Tibial artery (tissue), 4 donors: Measurements from ENCODE around the gene BAIAP2.
"Not testable (repeated sequence)": the region's sequence is repeated elsewhere in the genome, so short reads cannot be mapped to it uniquely, and the experiment has no call there.

ENCODE experiments used
- DNase-seq, 2 donors: peaks; one replicate each; pipeline ENCODE4 v3.0.0-alpha.2; 2019
- H3K27ac ChIP-seq, 2 donors: fragments of 200-600 bp; sonication (generic) in 1 of 2; 1 replicate in 1 of 2; 2 replicates in 1 of 2; pipeline ENCODE4 v1.5.1; 2018 to 2019; ENCODE audit warnings: mild to moderate bottlenecking in 1 of 2
- H3K27me3 ChIP-seq, 2 donors: fragments of 200-600 bp; sonication (generic) in 1 of 2; one replicate each; pipeline versions ENCODE4 v1.5.1 to v1.6.0; 2016 to 2019
- H3K36me3 ChIP-seq, 3 donors: fragments of 200-600 bp; sonication (generic) in 2 of 3; one replicate each; pipeline ENCODE4 v1.5.1; 2016 to 2019; ENCODE audit warnings: mild to moderate bottlenecking in 2 of 3
- H3K4me1 ChIP-seq, 4 donors: fragments of 200-600 bp; sonication (generic) in 2 of 4; 1 replicate in 3 of 4; 2 replicates in 1 of 4; pipeline ENCODE4 v1.5.1; 2016 to 2019
- H3K4me3 ChIP-seq, 2 donors: fragments of 200-600 bp; sonication (generic) in 1 of 2; 1 replicate in 1 of 2; 2 replicates in 1 of 2; pipeline ENCODE4 v1.5.1; 2018 to 2019; ENCODE audit warnings: mild to moderate bottlenecking in 2 of 2
- H3K9me3 ChIP-seq, 3 donors: fragments of 200-600 bp; sonication (generic) in 1 of 3; one replicate each; pipeline ENCODE4 v1.5.1; 2016 to 2019
- CTCF ChIP-seq, 2 experiments: fragments of 200-600 bp in 1 of 2; fragments of 450-650 bp in 1 of 2; IDR thresholded peaks; one replicate each; pipeline ENCODE4 v1.5.1; 2017 to 2019; ENCODE audit warnings: antibody characterized with exemption in 2 of 2, mild to moderate bottlenecking in 1 of 2, moderate library complexity in 1 of 2
- intact Hi-C: fragments of 100-400 bp; cut with DNase I; formaldehyde crosslinking; loops from one replicate; pipeline ENCODE4 v1.15.0; 2023; ENCODE audit warnings: low total_unique reads

The BAIAP2 gene

GRCh38 chr17:81016575-81016974 lies 18.4 kb upstream of the BAIAP2 start:
- Histone ChIP-seq H3K4me1 (peaks cover 0 to 21% (median 17%) of the 10 kb centered on the region in 4 donors), H3K27ac (no peak overlapping the region), H3K4me3 (no peak overlapping the region), H3K27me3 (peaks cover 0 to 4% of the 10 kb centered on the region in 2 donors), H3K9me3 (peaks cover 0 to 2% (median 0%) of the 10 kb centered on the region in 3 donors), H3K36me3 (no peaks in the 10 kb centered on the region)
- no peak for DNase-seq
- TF ChIP-seq CTCF (IDR thresholded peaks at IDR 0.05), result no peak
- intact Hi-C loops, result no loop called here

- H3K4me3 ChIP-seq, H3K36me3 ChIP-seq, H3K27me3 ChIP-seq, H3K9me3 ChIP-seq, DNase-seq, H3K27ac ChIP-seq, intact Hi-C loops: not testable (repeated sequence)
- peaks cover 0 to 23% (median 18%) of the 10 kb centered on the region in 4 donors for H3K4me1 ChIP-seq
Measured at GRCh38 chr17:81017330-81017729, 17.6 kb upstream of the BAIAP2 start.

DNA sequence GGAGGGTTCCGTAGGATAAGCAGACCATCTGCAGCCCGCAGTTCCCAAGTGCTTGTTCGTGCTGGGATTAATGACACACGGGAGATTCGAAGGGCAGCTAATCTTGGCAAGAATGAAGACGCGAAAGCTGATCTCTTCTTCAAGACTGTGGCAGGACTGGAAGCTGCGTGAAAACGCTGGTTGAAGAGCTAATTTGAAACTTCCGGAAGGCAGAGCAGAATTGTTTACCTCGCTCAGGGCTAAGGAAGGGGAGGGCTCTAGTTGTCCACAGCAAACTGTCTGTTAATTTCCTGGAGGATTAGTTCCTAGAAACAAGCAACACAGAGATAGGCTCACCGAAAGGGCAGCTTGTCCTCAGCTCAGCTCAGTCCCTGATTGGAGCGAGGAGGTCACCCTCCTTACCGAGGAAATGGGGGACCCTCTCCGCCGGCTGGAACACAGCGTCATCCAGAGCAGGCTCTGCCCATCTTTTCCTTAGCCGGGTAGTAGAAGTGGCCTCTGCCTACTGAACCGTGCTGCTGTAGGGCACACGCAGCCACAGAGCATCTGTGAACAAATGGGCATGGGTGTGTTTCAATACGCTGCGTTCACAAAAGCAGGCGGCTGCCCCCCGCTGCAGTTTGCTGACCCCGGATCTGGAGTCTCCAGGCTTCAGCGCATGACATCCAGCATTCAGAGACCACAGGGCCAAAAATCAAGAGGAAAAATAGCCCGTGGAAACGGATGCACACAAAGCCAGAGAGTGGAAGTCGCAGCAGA lies 16.7 kb upstream of the BAIAP2 start:
- Histone ChIP-seq H3K27me3 (peaks cover 0 to 5% of the 10 kb centered on the region in 2 donors), H3K9me3 (no peaks in the 10 kb centered on the region), H3K4me3 (peak overlapping the region; percentile 31 to 39), H3K27ac (peak overlapping the region; percentile 37 to 50), H3K4me1 (peaks cover 0 to 23% (median 18%) of the 10 kb centered on the region in 4 donors), H3K36me3 (no peaks in the 10 kb centered on the region)
- intact Hi-C loops, result no loop called here
- no peak for DNase-seq
- TF ChIP-seq CTCF (IDR thresholded peaks at IDR 0.05), result no peak

DNA sequence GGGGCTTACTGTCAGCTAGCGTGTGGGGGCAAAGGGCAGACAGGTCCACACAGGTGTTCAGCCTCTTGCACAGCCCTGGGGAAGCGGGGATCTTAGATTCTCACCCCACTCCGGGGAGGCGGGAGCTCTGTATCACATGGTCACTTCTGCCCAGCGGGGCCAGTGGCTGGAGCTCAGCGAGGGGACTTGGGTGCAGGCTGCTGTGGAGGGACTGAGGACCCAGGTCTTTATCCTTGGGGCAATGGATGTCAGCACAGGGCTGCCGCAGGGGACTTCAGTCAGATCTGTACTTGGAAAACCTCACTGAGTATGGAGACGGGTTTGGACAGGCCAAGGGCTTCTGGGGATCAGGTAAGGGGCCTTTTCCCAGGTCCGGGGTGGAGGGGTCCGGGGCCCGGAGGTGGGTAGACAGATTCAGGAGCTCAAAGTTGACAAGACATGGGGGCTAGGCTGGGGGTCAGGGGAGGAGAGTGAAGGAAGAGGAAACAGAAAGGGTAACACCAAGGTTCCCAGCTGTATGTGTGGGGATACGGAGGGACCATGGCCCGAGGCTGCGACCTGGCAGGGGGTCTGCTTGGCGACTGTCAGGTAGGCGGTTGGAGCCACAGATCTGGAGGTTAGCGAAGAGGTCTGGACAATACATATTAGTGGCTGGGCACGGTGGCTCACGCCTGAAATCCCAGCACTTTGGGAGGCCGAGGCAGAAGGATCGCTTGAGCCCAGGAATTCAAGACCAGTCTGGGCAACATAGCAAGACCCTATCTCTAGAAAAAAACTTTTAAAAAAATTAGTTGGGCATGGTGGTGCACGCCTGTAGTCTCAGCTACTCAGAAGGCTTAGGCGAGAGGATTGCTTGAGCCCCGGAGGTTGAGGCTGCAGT lies 15.1 kb upstream of the BAIAP2 start:
- Histone ChIP-seq H3K4me1 (peaks cover 0 to 23% (median 18%) of the 10 kb centered on the region in 4 donors), H3K9me3 (no peaks in the 10 kb centered on the region), H3K36me3 (no peaks in the 10 kb centered on the region), H3K4me3 (no peak overlapping the region), H3K27me3 (peaks cover 0 to 19% of the 10 kb centered on the region in 2 donors), H3K27ac (no peak overlapping the region)
- no peak for DNase-seq
- TF ChIP-seq CTCF (IDR thresholded peaks at IDR 0.05), result no peak
- intact Hi-C loops, result loop anchor here (5.0 kb wide), 1 partner anchor 82 kb away; no protein-coding TSS in a partner anchor

- Histone ChIP-seq H3K9me3 (no peaks in the 10 kb centered on the region), H3K36me3 (no peaks in the 10 kb centered on the region), H3K27me3 (peaks cover 0 to 25% of the 10 kb centered on the region in 2 donors), H3K27ac (no peak overlapping the region), H3K4me1 (peaks cover 0 to 23% (median 18%) of the 10 kb centered on the region in 4 donors), H3K4me3 (no peak overlapping the region)
- no peak for DNase-seq
- intact Hi-C loops, result loop anchor here (5.0 kb wide), 1 partner anchor 82 kb away; no protein-coding TSS in a partner anchor
- TF ChIP-seq CTCF (IDR thresholded peaks at IDR 0.05), result no peak
Measured at GRCh38 chr17:81020443-81020766, 14.5 kb upstream of the BAIAP2 start.
